GM21825 (cell line): ENCODE results near the gene ABCA9.
"Not testable (repeated sequence)": the region's sequence is repeated elsewhere in the genome, so short reads cannot be mapped to it uniquely, and the experiment has no call there.

Source experiments
- ATAC-seq: cut with Tn5 transposase; IDR thresholded peaks from one replicate; pipeline ENCODE4 v1.9.1; 2021; ENCODE audit warnings: mild to moderate bottlenecking, moderate library complexity; ENCODE audit not compliant: unreplicated experiment

Gene ABCA9

GRCh38 chr17:69042308-69042707, 18.4 kb downstream of the ABCA9 start:
- no peak for ATAC-seq

- no peak for ATAC-seq
These were observed 28.9 kb downstream of the ABCA9 start for GRCh38 chr17:69031839-69032238.

- ATAC-seq, result no peak
These were observed 30.6 kb downstream of the ABCA9 start for GRCh38 chr17:69030169-69030568.

GRCh38 chr17:69018687-69019086, 42.0 kb downstream of the ABCA9 start:
- no peak for ATAC-seq

GRCh38 chr17:69018022-69018615, 42.6 kb downstream of the ABCA9 start:
- ATAC-seq, result no peak

GRCh38 chr17:69015631-69016030, 45.1 kb downstream of the ABCA9 start:
- ATAC-seq, result no peak

- ATAC-seq, result no peak
These were observed 47.6 kb downstream of the ABCA9 start for GRCh38 chr17:69012895-69013805.

- no peak for ATAC-seq
These were observed 50.8 kb downstream of the ABCA9 start for GRCh38 chr17:69009930-69010329.

GRCh38 chr17:69004759-69005158, 56.0 kb downstream of the ABCA9 start:
- not testable (repeated sequence) for ATAC-seq

GRCh38 chr17:68999743-69000142, 61.0 kb downstream of the ABCA9 start:
- ATAC-seq, result not testable (repeated sequence)

GRCh38 chr17:68993112-68993511, 67.6 kb downstream of the ABCA9 start:
- no peak for ATAC-seq

GRCh38 chr17:68987966-68988365, 72.8 kb downstream of the ABCA9 start:
- ATAC-seq, result no peak

GRCh38 chr17:68981288-68981687, 79.4 kb downstream of the ABCA9 start:
- no peak for ATAC-seq

GRCh38 chr17:68973098-68973846, 87.5 kb downstream of the ABCA9 start:
- ATAC-seq, result no peak

- ATAC-seq, result no peak
These were observed 88.5 kb downstream of the ABCA9 start for GRCh38 chr17:68972119-68972704.

GRCh38 chr17:68969101-68969500, 91.6 kb downstream of the ABCA9 start:
- ATAC-seq, result no peak

- ATAC-seq, result no peak
These were observed 96.8 kb downstream of the ABCA9 start for GRCh38 chr17:68963958-68964357.

GRCh38 chr17:68961214-68961882, 99.4 kb downstream of the ABCA9 start:
- ATAC-seq, result no peak

GRCh38 chr17:68959117-68959516, 101.6 kb downstream of the ABCA9 start:
- ATAC-seq, result not testable (repeated sequence)

GRCh38 chr17:68957944-68958343, 102.8 kb downstream of the ABCA9 start:
- ATAC-seq, result no peak
